IMR-90 (cell line): ENCODE data around the gene TMEM141. TPM values are rescaled to one million over a fixed set of nuclear protein-coding genes. Genes with fewer than 3 reads are reported as not detected.

Experiments
- ATAC-seq: fragments of 200-7000 bp; cut with Tn5 transposase; 2 replicates; pipeline ENCODE4 v1.9.1; 2020; ENCODE audit warnings: low read depth, mild to moderate bottlenecking, moderate library complexity
- BruUV-seq: library from RNA; stranded (reverse); fragments of 400-500 nt; replicated peaks from 2 replicates; lab custom pipeline; 2021; lab: Mats Ljungman, UMichigan
- CTCF ChIA-PET: fragments of 300-600 bp; formaldehyde crosslinking; extraction: SDS; loops from one replicate; lab custom pipeline; 2021; ENCODE audit warnings: antibody characterized with exemption; lab: Yijun Ruan, JAX
- POLR2A ChIA-PET: fragments of 300-600 bp; sonication (Branson Sonifier 250); formaldehyde crosslinking; loops from one replicate; lab custom pipeline; 2022; ENCODE audit warnings: antibody characterized with exemption; ENCODE audit not compliant: unreplicated experiment; lab: Charles Lee
- DNase-seq: peaks from one replicate; pipeline ENCODE4 v3.0.0; 2013
- H2AFZ ChIP-seq: replicated peaks from 2 replicates; pipeline ENCODE3; 2013; ENCODE audit warnings: low read length, mild to moderate bottlenecking; ENCODE audit not compliant: poor library complexity
- H2AK5ac ChIP-seq: 2 replicates; pipeline ENCODE4 v1.6.1; 2013; ENCODE audit warnings: low read depth, low read length, inconsistent platforms
- H2AK9ac ChIP-seq: replicated peaks from 2 replicates; pipeline ENCODE3; 2013; ENCODE audit warnings: mild to moderate bottlenecking, low read depth, low read length, moderate library complexity; ENCODE audit not compliant: poor library complexity
- H2BK120ac ChIP-seq: 2 replicates; pipeline ENCODE4 v1.6.1; 2013; ENCODE audit warnings: low read depth, low read length, inconsistent platforms
- H2BK15ac ChIP-seq: 3 replicates; pipeline ENCODE4 v1.6.1; 2013; ENCODE audit warnings: low read depth, low read length, inconsistent platforms
- H2BK20ac ChIP-seq: 2 replicates; pipeline ENCODE4 v1.6.1; 2013; ENCODE audit warnings: low read depth, mild to moderate bottlenecking, inconsistent platforms, low read length, moderate library complexity
- H2BK5ac ChIP-seq: 2 replicates; pipeline ENCODE4 v1.6.1; 2013; ENCODE audit warnings: mild to moderate bottlenecking, low read depth, low read length, inconsistent platforms; ENCODE audit not compliant: poor library complexity, severe bottlenecking
- H3K14ac ChIP-seq: replicated peaks from 2 replicates; pipeline ENCODE4 v1.6.1; 2013; ENCODE audit warnings: low read depth, low read length, inconsistent platforms
- H3K18ac ChIP-seq: 2 replicates; pipeline ENCODE4 v1.6.1; 2013; ENCODE audit warnings: low read depth, low read length, control low read depth
- H3K23ac ChIP-seq: 2 replicates; pipeline ENCODE4 v1.6.1; 2013; ENCODE audit warnings: low read depth, low read length, inconsistent platforms
- H3K27ac ChIP-seq: 2 replicates; pipeline ENCODE4 v1.5.1; 2013; ENCODE audit warnings: mild to moderate bottlenecking, control low read depth, low read length; ENCODE audit not compliant: insufficient read depth
- H3K27me3 ChIP-seq: 2 replicates; pipeline ENCODE4 v1.6.1; 2013; ENCODE audit warnings: low read length; ENCODE audit not compliant: control insufficient read depth, insufficient read depth
- H3K36me3 ChIP-seq: 2 replicates; pipeline ENCODE4 v1.6.1; 2013; ENCODE audit warnings: low read length, mixed read lengths; ENCODE audit not compliant: control insufficient read depth, insufficient read depth
- H3K4ac ChIP-seq: 2 replicates; pipeline ENCODE4 v1.6.1; 2013; ENCODE audit warnings: low read depth, low read length, inconsistent platforms
- H3K4me1 ChIP-seq: 2 replicates; pipeline ENCODE4 v1.6.1; 2013; ENCODE audit warnings: low read length, mixed read lengths; ENCODE audit not compliant: control insufficient read depth, insufficient read depth
- H3K4me2 ChIP-seq: 2 replicates; pipeline ENCODE4 v1.6.1; 2013; ENCODE audit warnings: low read depth, mild to moderate bottlenecking, control low read depth, low read length, moderate library complexity
- H3K4me3 ChIP-seq: 2 replicates; pipeline ENCODE4 v1.5.1; 2013; ENCODE audit warnings: low read depth, mild to moderate bottlenecking, control low read depth, low read length, moderate library complexity; ENCODE audit not compliant: insufficient read depth
- H3K56ac ChIP-seq: 2 replicates; pipeline ENCODE4 v1.6.1; 2013; ENCODE audit warnings: low read length, inconsistent platforms; ENCODE audit not compliant: insufficient read depth; ENCODE audit errors: extremely low read depth
- H3K79me1 ChIP-seq, 2 experiments: 2 replicates each; pipeline ENCODE4 v1.6.1; 2013; ENCODE audit warnings: low read length in 2 of 2, inconsistent platforms in 1 of 2, low read depth in 1 of 2
- H3K9ac ChIP-seq: 2 replicates; pipeline ENCODE4 v1.6.1; 2013; ENCODE audit warnings: low read depth, low read length, control low read depth
- H3K9me1 ChIP-seq: 2 replicates; pipeline ENCODE4 v1.6.1; 2013; ENCODE audit warnings: low read length, inconsistent platforms; ENCODE audit not compliant: insufficient read depth
- H3K9me3 ChIP-seq: 2 replicates; pipeline ENCODE4 v1.6.1; 2013; ENCODE audit warnings: low read length; ENCODE audit not compliant: control insufficient read depth, insufficient read depth
- H4K20me1 ChIP-seq: 2 replicates; pipeline ENCODE4 v1.6.1; 2013; ENCODE audit warnings: low read length, inconsistent platforms; ENCODE audit not compliant: insufficient read depth
- H4K5ac ChIP-seq: 2 replicates; pipeline ENCODE4 v1.6.1; 2013; ENCODE audit warnings: mild to moderate bottlenecking, low read depth, low read length, control low read depth
- H4K8ac ChIP-seq, 2 experiments: 2 replicates each; pipeline ENCODE4 v1.6.1; 2013; ENCODE audit warnings: low read depth in 2 of 2, low read length in 2 of 2, control low read depth in 1 of 2, inconsistent platforms in 1 of 2
- H4K91ac ChIP-seq: 2 replicates; pipeline ENCODE4 v1.6.1; 2013; ENCODE audit warnings: low read depth, low read length, inconsistent platforms; ENCODE audit not compliant: insufficient read depth
- POLR2A ChIP-seq: IDR thresholded peaks from 2 replicates; pipeline ENCODE4 v1.6.1; 2012; ENCODE audit warnings: mild to moderate bottlenecking, low read depth, low read length
- SMC3 ChIP-seq: fragments of 150-350 bp; IDR thresholded peaks from 2 replicates; pipeline ENCODE4 v1.6.1; 2016; ENCODE audit warnings: low read depth, mild to moderate bottlenecking, antibody characterized with exemption, low read length, moderate library complexity
- WGBS, 2 experiments: methylation state at CpG; one replicate each; pipeline versions ENCODE4 v1.1.5 to v1.1.7; 2013; ENCODE audit warnings: missing lambda C conversion rate in 2 of 2; ENCODE audit not compliant: insufficient read length in 1 of 2; ENCODE audit errors: extremely low coverage in 2 of 2; 5-methylcytosine and 5-hydroxymethylcytosine counted together
- dilution Hi-C: fragments of 300-500 bp; cut with HindIII; formaldehyde crosslinking; loops from one replicate; pipeline ENCODE4 v1.14.3; 2018; ENCODE audit warnings: low sequenced_read_pairs; ENCODE audit not compliant: unreplicated experiment
- in situ Hi-C: fragments of 300-500 bp; cut with MboI; formaldehyde crosslinking; loops from 3 replicates; pipeline ENCODE4 v1.14.3; 2019; ENCODE audit warnings: low sequenced_read_pairs, inconsistent platforms, mixed read lengths
- intact Hi-C: fragments of 100-400 bp; cut with micrococcal nuclease; formaldehyde crosslinking; loops from 2 replicates; pipeline ENCODE4 v1.10.0; 2022
- polyA plus RNA-seq, 3 experiments: library from polyadenylated mRNA; depleted of rRNA; stranded (reverse); fragments of >200 nt; gene quantifications; 2 replicates each; pipeline ENCODE4 v1.2.3, GENCODE V29; 2012; ENCODE audit warnings: low replicate concordance in 1 of 3
- total RNA-seq: library from RNA; depleted of rRNA; stranded (reverse); fragments of >200 nt; gene quantifications from 2 replicates; pipeline ENCODE4 v1.2.3, GENCODE V29; 2012
- TF ChIP-seq, protein P1 (sequence below): fragments of 150-350 bp; IDR thresholded peaks from 2 replicates; pipeline ENCODE4 v1.6.1; 2017; ENCODE audit warnings: mild to moderate bottlenecking, antibody characterized with exemption, low read length, low read depth

TMEM141 gene
- total and polyA plus RNA-seq, 2 of the 4 experiments (the other 2 are of a cell fraction), result 39.1 to 77.8 TPM

DNA sequence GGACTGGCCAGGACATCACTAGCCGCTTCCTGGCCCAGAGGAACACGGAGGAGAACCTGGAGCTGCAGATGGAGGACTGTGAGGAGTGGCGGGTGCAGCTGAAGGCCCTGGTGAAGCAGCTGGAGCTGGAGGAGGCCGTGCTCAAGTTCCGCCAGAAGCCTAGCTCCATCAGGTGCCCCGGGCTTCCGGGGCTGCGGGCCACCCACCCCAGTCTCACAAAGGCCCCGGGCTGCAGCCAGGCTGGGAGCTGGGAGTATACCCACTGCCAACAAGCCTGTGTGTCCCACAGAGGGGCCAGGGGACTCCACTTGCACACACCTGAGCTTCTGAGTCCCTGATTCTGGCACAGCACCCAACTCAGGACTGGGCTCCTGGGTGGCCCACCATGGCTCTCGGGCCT, 14.9 kb downstream of the TMEM141 start:
- no peak overlapping the region for H2AFZ ChIP-seq
- H3K18ac ChIP-seq, result no peak overlapping the region
- no peak overlapping the region for H4K8ac ChIP-seq
- H4K5ac ChIP-seq, result no peak overlapping the region
- no peak overlapping the region for H3K56ac ChIP-seq
- in situ Hi-C loops (no loop called here), intact Hi-C loops (no loop called here), dilution Hi-C loops (no loop called here)
- peaks cover 11% of the 10 kb centered on the region; the same call in 1 of the 2 replicates for H4K20me1 ChIP-seq
- no peak overlapping the region for H3K4me2 ChIP-seq
- peaks cover 2% of the 10 kb centered on the region for H3K36me3 ChIP-seq
- H3K9ac ChIP-seq, result no peak overlapping the region
- H3K4me3 ChIP-seq, result no peak overlapping the region
- ATAC-seq (no peak), DNase-seq (no peak)
- no peak overlapping the region for H2BK20ac ChIP-seq
- H3K14ac ChIP-seq, result no peak overlapping the region
- H3K23ac ChIP-seq, result no peak overlapping the region
- H2AK9ac ChIP-seq, result peak overlapping the region; percentile 67
- BruUV-seq, result no TSS peak
- H2BK5ac ChIP-seq, result no peak overlapping the region
- H3K9me1 ChIP-seq, result no peaks in the 10 kb centered on the region
- H2BK120ac ChIP-seq, result no peak overlapping the region
- peaks cover 23 to 33% of the 10 kb centered on the region in 2 experiments for H3K79me1 ChIP-seq
- TF ChIP-seq, protein P1, sequence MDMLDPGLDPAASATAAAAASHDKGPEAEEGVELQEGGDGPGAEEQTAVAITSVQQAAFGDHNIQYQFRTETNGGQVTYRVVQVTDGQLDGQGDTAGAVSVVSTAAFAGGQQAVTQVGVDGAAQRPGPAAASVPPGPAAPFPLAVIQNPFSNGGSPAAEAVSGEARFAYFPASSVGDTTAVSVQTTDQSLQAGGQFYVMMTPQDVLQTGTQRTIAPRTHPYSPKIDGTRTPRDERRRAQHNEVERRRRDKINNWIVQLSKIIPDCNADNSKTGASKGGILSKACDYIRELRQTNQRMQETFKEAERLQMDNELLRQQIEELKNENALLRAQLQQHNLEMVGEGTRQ, result no peak
- no peak for TF ChIP-seq SMC3
- TF ChIP-seq POLR2A, result no peak
- ChIA-PET POLR2A (no interaction called here), CTCF (interaction anchor here (0.6 kb wide), 1 partner anchor 36 kb away, joined by 3 read pairs; the partner anchor contains the start of gene AJM1)
- no peak overlapping the region for H4K91ac ChIP-seq
- no peak overlapping the region for H2BK15ac ChIP-seq
- peaks cover 8% of the 10 kb centered on the region for H3K27me3 ChIP-seq
- H3K4me1 ChIP-seq, result peaks cover 13% of the 10 kb centered on the region
- no peak overlapping the region for H3K27ac ChIP-seq
- H2AK5ac ChIP-seq, result no peak overlapping the region
- 100% methylated on average over 6 of the region's 10 CpGs; no CpG with 5 or more reads in 1 of the 2 experiments for WGBS, 2 experiments
- H3K9me3 ChIP-seq, result no peaks in the 10 kb centered on the region
- no peak overlapping the region for H3K4ac ChIP-seq
